ENCODE data around the gene TPPP. TPM values are rescaled to one million over a fixed set of nuclear protein-coding genes. Genes with fewer than 3 reads are reported as not detected.

TPPP gene
- total RNA-seq, 1 donor from 2014 or later = 21.6 TPM

DNA sequence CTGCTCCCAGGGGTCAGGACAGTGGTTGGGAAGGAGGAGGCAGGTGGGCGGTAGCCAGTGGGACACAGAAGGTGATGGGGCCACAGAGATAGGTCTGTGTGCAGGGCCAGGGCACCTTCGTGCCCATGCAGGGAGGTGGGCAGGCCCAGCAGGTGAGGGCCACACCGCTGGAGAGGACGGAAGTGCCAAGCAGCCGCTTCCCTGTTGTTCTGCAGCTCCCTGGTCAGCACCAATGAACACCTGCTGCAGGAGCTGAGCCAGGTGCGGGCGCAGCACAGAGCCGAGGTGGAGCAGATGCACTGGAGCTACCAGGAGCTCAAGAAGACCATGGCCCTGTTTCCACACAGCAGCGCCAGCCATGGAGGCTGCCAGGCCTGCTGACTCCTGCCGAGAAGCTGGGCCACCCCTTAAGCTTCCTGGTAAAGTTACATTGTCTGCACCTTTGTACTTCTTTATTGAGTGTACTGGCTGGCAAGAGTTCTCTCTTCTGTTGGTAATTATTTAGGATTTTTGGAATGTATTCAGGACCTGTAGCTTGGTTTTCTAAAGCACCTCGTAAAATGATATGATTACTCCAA, 40.3 kb downstream of the TPPP start:
- Histone ChIP-seq H3K4me3 (no peak overlapping the region), H3K9me3 (replicated peaks) (peaks cover 5% of the 10 kb centered on the region), H3K36me3 (peaks cover 8% of the 10 kb centered on the region), H3K4me1 (no peaks in the 10 kb centered on the region), H3K27me3 (ENCODE audit: low read depth) (no peaks in the 10 kb centered on the region), H3K27ac (replicated peaks) (no peak overlapping the region)
- no peak for DNase-seq
- TF ChIP-seq CTCF (IDR thresholded peaks at IDR 0.05; ENCODE audit: borderline replicate concordance) = no peak
- intact Hi-C loops (cut with micrococcal nuclease) = no loop called here

- intact Hi-C loops (cut with micrococcal nuclease) = no loop called here
- Histone ChIP-seq H3K27me3 (ENCODE audit: low read depth) (no peaks in the 10 kb centered on the region), H3K4me1 (no peaks in the 10 kb centered on the region), H3K36me3 (no peaks in the 10 kb centered on the region), H3K4me3 (no peak overlapping the region), H3K9me3 (replicated peaks) (no peaks in the 10 kb centered on the region), H3K27ac (replicated peaks) (no peak overlapping the region)
- no peak for TF ChIP-seq CTCF (IDR thresholded peaks at IDR 0.05; ENCODE audit: borderline replicate concordance)
- no peak for DNase-seq
Observed at GRCh38 chr5:652023-652515, 41.1 kb downstream of the TPPP start.

GRCh38 chr5:651296-652022, 41.7 kb downstream of the TPPP start:
- H3K4me3 ChIP-seq = no peak overlapping the region
- H3K27ac ChIP-seq (replicated peaks) = no peak overlapping the region
- no peaks in the 10 kb centered on the region for H3K9me3 ChIP-seq (replicated peaks)
- no peaks in the 10 kb centered on the region for H3K36me3 ChIP-seq
- TF ChIP-seq CTCF (IDR thresholded peaks at IDR 0.05; ENCODE audit: borderline replicate concordance) = no peak
- no peaks in the 10 kb centered on the region for H3K27me3 ChIP-seq (ENCODE audit: low read depth)
- no peak for DNase-seq
- no peaks in the 10 kb centered on the region for H3K4me1 ChIP-seq
- intact Hi-C loops (cut with micrococcal nuclease) = no loop called here

- H3K4me1 ChIP-seq = no peaks in the 10 kb centered on the region
- H3K27me3 ChIP-seq (ENCODE audit: low read depth) = no peaks in the 10 kb centered on the region
- no peak overlapping the region for H3K27ac ChIP-seq (replicated peaks)
- H3K36me3 ChIP-seq = no peaks in the 10 kb centered on the region
- no peak for DNase-seq
- TF ChIP-seq CTCF (IDR thresholded peaks at IDR 0.05; ENCODE audit: borderline replicate concordance) = no peak
- H3K9me3 ChIP-seq (replicated peaks) = no peaks in the 10 kb centered on the region
- H3K4me3 ChIP-seq = no peak overlapping the region
- intact Hi-C loops (cut with micrococcal nuclease) = no loop called here
Observed at GRCh38 chr5:647727-648126, 45.4 kb downstream of the TPPP start.

- Histone ChIP-seq H3K36me3 (no peaks in the 10 kb centered on the region), H3K27me3 (ENCODE audit: low read depth) (no peaks in the 10 kb centered on the region), H3K4me1 (no peaks in the 10 kb centered on the region), H3K9me3 (replicated peaks) (no peaks in the 10 kb centered on the region), H3K27ac (replicated peaks) (no peak overlapping the region), H3K4me3 (no peak overlapping the region)
- TF ChIP-seq CTCF (IDR thresholded peaks at IDR 0.05; ENCODE audit: borderline replicate concordance) = no peak
- intact Hi-C loops (cut with micrococcal nuclease) = no loop called here
- DNase-seq = no peak
Observed at GRCh38 chr5:647311-647710, 45.8 kb downstream of the TPPP start.

Data from left ventricle myocardium inferior (tissue), 1 donor.